T-helper 9 cell (primary cell): ENCODE measurements around the gene LPP.

ENCODE experiments used
- DNase-seq: peaks from one replicate; pipeline ENCODE4 v3.0.0-alpha.2; 2020

Gene LPP

GRCh38 chr3:188822411-188822810 is 668.5 kb downstream of the LPP start:
- DNase-seq = no peak

GRCh38 chr3:188824566-188824965 is 670.6 kb downstream of the LPP start:
- DNase-seq = no peak

GRCh38 chr3:188825901-188826300 is 671.9 kb downstream of the LPP start:
- no peak for DNase-seq

- DNase-seq = no peak
Observed at GRCh38 chr3:188826574-188826973, 672.6 kb downstream of the LPP start.

- DNase-seq = no peak
Observed at GRCh38 chr3:188827103-188827502, 673.1 kb downstream of the LPP start.

GRCh38 chr3:188827576-188827975 is 673.6 kb downstream of the LPP start:
- no peak for DNase-seq

GRCh38 chr3:188829130-188829529 is 675.2 kb downstream of the LPP start:
- DNase-seq = no peak

GRCh38 chr3:188829576-188829975 is 675.6 kb downstream of the LPP start:
- no peak for DNase-seq

- DNase-seq = no peak
Observed at GRCh38 chr3:188830893-188831292, 676.9 kb downstream of the LPP start.

GRCh38 chr3:188832146-188832545 is 678.2 kb downstream of the LPP start:
- DNase-seq = no peak

GRCh38 chr3:188832961-188833721 is 679.2 kb downstream of the LPP start:
- no peak for DNase-seq

GRCh38 chr3:188834349-188834748 is 680.4 kb downstream of the LPP start:
- DNase-seq = no peak

GRCh38 chr3:188839187-188839695 is 685.3 kb downstream of the LPP start:
- DNase-seq = no peak

GRCh38 chr3:188840290-188840689 is 686.3 kb downstream of the LPP start:
- DNase-seq = no peak

GRCh38 chr3:188841906-188842305 is 687.9 kb downstream of the LPP start:
- no peak for DNase-seq

- DNase-seq = no peak
Observed at GRCh38 chr3:188842639-188843038, 688.7 kb downstream of the LPP start.

GRCh38 chr3:188844096-188844495 is 690.1 kb downstream of the LPP start:
- no peak for DNase-seq

GRCh38 chr3:188845514-188845913 is 691.6 kb downstream of the LPP start:
- no peak for DNase-seq

- no peak for DNase-seq
Observed at GRCh38 chr3:188848947-188849346, 695.0 kb downstream of the LPP start.

- DNase-seq = no peak
Observed at GRCh38 chr3:188853856-188854771, 700.2 kb downstream of the LPP start.

- DNase-seq = no peak
Observed at GRCh38 chr3:188854772-188855149, 700.8 kb downstream of the LPP start.

GRCh38 chr3:188855675-188856074 is 701.7 kb downstream of the LPP start:
- DNase-seq = no peak

GRCh38 chr3:188860147-188860546 is 706.2 kb downstream of the LPP start:
- no peak for DNase-seq
